ENCODE measurements around the gene SNAP25.

Gene SNAP25

GRCh38 chr20:10228330-10228729 is 9.7 kb downstream of the SNAP25 start:
- Histone ChIP-seq H3K4me3 (ENCODE audit: insufficient read length, low read depth) (no peak overlapping the region), H3K4me1 (ENCODE audit: insufficient read depth, insufficient read length) (no peaks in the 10 kb centered on the region), H3K27me3 (ENCODE audit: insufficient read depth, insufficient read length) (no peaks in the 10 kb centered on the region), H3K9me3 (ENCODE audit: insufficient read depth, low read length) (no peaks in the 10 kb centered on the region), H3K9ac (ENCODE audit: insufficient read length, low read depth) (no peak overlapping the region), H3K36me3 (ENCODE audit: insufficient read depth, insufficient read length, low read length) (no peaks in the 10 kb centered on the region)
- TF ChIP-seq ZNF274 (IDR thresholded peaks at IDR 0.05; ENCODE audit: low read depth, low read length) (no peak), SUZ12 (IDR thresholded peaks at IDR 0.05; ENCODE audit: extremely low read depth, insufficient read depth, insufficient read length) (no peak), YY1 (IDR thresholded peaks at IDR 0.05; ENCODE audit: insufficient read depth, insufficient read length) (no peak)
- DNase-seq (ENCODE audit: low read depth, low spot score): no peak

GRCh38 chr20:10231290-10231689 is 12.7 kb downstream of the SNAP25 start:
- H3K9ac ChIP-seq (ENCODE audit: insufficient read length, low read depth): no peak overlapping the region
- H3K9me3 ChIP-seq (ENCODE audit: insufficient read depth, low read length): no peaks in the 10 kb centered on the region
- H3K4me3 ChIP-seq (ENCODE audit: insufficient read length, low read depth): no peak overlapping the region
- H3K36me3 ChIP-seq (ENCODE audit: insufficient read depth, insufficient read length, low read length): no peaks in the 10 kb centered on the region
- H3K27me3 ChIP-seq (ENCODE audit: insufficient read depth, insufficient read length): no peaks in the 10 kb centered on the region
- H3K4me1 ChIP-seq (ENCODE audit: insufficient read depth, insufficient read length): no peaks in the 10 kb centered on the region
- TF ChIP-seq ZNF274 (IDR thresholded peaks at IDR 0.05; ENCODE audit: low read depth, low read length) (no peak), YY1 (IDR thresholded peaks at IDR 0.05; ENCODE audit: insufficient read depth, insufficient read length) (no peak)
- no peak for DNase-seq (ENCODE audit: low read depth, low spot score)

- Histone ChIP-seq H3K9me3 (ENCODE audit: insufficient read depth, low read length) (no peaks in the 10 kb centered on the region), H3K4me1 (ENCODE audit: insufficient read depth, insufficient read length) (no peaks in the 10 kb centered on the region), H3K9ac (ENCODE audit: insufficient read length, low read depth) (no peak overlapping the region), H3K4me3 (ENCODE audit: insufficient read length, low read depth) (no peak overlapping the region), H3K27me3 (ENCODE audit: insufficient read depth, insufficient read length) (no peaks in the 10 kb centered on the region), H3K36me3 (ENCODE audit: insufficient read depth, insufficient read length, low read length) (no peaks in the 10 kb centered on the region)
- no peak for TF ChIP-seq YY1 (IDR thresholded peaks at IDR 0.05; ENCODE audit: insufficient read depth, insufficient read length)
- no peak for TF ChIP-seq SUZ12 (IDR thresholded peaks at IDR 0.05; ENCODE audit: extremely low read depth, insufficient read depth, insufficient read length)
- no peak for TF ChIP-seq ZNF274 (IDR thresholded peaks at IDR 0.05; ENCODE audit: low read depth, low read length)
- no peak for DNase-seq (ENCODE audit: low read depth, low spot score)
These were observed 18.2 kb downstream of the SNAP25 start for GRCh38 chr20:10236540-10237533.

- no peaks in the 10 kb centered on the region for H3K4me1 ChIP-seq (ENCODE audit: insufficient read depth, insufficient read length)
These were observed 21.3 kb downstream of the SNAP25 start for GRCh38 chr20:10239954-10240353.

GRCh38 chr20:10240655-10241054 is 22.0 kb downstream of the SNAP25 start:
- Histone ChIP-seq H3K9ac (ENCODE audit: insufficient read length, low read depth) (no peak overlapping the region), H3K27me3 (ENCODE audit: insufficient read depth, insufficient read length) (no peaks in the 10 kb centered on the region), H3K4me1 (ENCODE audit: insufficient read depth, insufficient read length) (no peaks in the 10 kb centered on the region), H3K9me3 (ENCODE audit: insufficient read depth, low read length) (no peaks in the 10 kb centered on the region), H3K4me3 (ENCODE audit: insufficient read length, low read depth) (no peak overlapping the region), H3K36me3 (ENCODE audit: insufficient read depth, insufficient read length, low read length) (no peaks in the 10 kb centered on the region)
- TF ChIP-seq YY1 (IDR thresholded peaks at IDR 0.05; ENCODE audit: insufficient read depth, insufficient read length): no peak
- no peak for TF ChIP-seq ZNF274 (IDR thresholded peaks at IDR 0.05; ENCODE audit: low read depth, low read length)
- no peak for DNase-seq (ENCODE audit: low read depth, low spot score)

More at GRCh38 chr20:10239954-10240353, 21.3 kb downstream of the SNAP25 start:
- DNase-seq (ENCODE audit: low read depth, low spot score): no peak
- Histone ChIP-seq H3K36me3 (ENCODE audit: insufficient read depth, insufficient read length, low read length) (no peaks in the 10 kb centered on the region), H3K27me3 (ENCODE audit: insufficient read depth, insufficient read length) (no peaks in the 10 kb centered on the region), H3K4me3 (ENCODE audit: insufficient read length, low read depth) (no peak overlapping the region), H3K9ac (ENCODE audit: insufficient read length, low read depth) (no peak overlapping the region), H3K9me3 (ENCODE audit: insufficient read depth, low read length) (no peaks in the 10 kb centered on the region)
- no peak for TF ChIP-seq ZNF274 (IDR thresholded peaks at IDR 0.05; ENCODE audit: low read depth, low read length)
- no peak for TF ChIP-seq SUZ12 (IDR thresholded peaks at IDR 0.05; ENCODE audit: extremely low read depth, insufficient read depth, insufficient read length)
- TF ChIP-seq YY1 (IDR thresholded peaks at IDR 0.05; ENCODE audit: insufficient read depth, insufficient read length): no peak

GRCh38 chr20:10242166-10242565 is 23.5 kb downstream of the SNAP25 start:
- H3K4me1 ChIP-seq (ENCODE audit: insufficient read depth, insufficient read length): no peaks in the 10 kb centered on the region
- no peak for DNase-seq (ENCODE audit: low read depth, low spot score)
- no peak overlapping the region for H3K4me3 ChIP-seq (ENCODE audit: insufficient read length, low read depth)
- no peaks in the 10 kb centered on the region for H3K27me3 ChIP-seq (ENCODE audit: insufficient read depth, insufficient read length)
- TF ChIP-seq ZNF274 (IDR thresholded peaks at IDR 0.05; ENCODE audit: low read depth, low read length): no peak
- no peak for TF ChIP-seq SUZ12 (IDR thresholded peaks at IDR 0.05; ENCODE audit: extremely low read depth, insufficient read depth, insufficient read length)
- no peak for TF ChIP-seq YY1 (IDR thresholded peaks at IDR 0.05; ENCODE audit: insufficient read depth, insufficient read length)
- no peak overlapping the region for H3K9ac ChIP-seq (ENCODE audit: insufficient read length, low read depth)
- no peaks in the 10 kb centered on the region for H3K36me3 ChIP-seq (ENCODE audit: insufficient read depth, insufficient read length, low read length)
- no peaks in the 10 kb centered on the region for H3K9me3 ChIP-seq (ENCODE audit: insufficient read depth, low read length)

- no peaks in the 10 kb centered on the region for H3K27me3 ChIP-seq (ENCODE audit: insufficient read depth, insufficient read length)
- no peaks in the 10 kb centered on the region for H3K4me1 ChIP-seq (ENCODE audit: insufficient read depth, insufficient read length)
- no peaks in the 10 kb centered on the region for H3K9me3 ChIP-seq (ENCODE audit: insufficient read depth, low read length)
- no peak overlapping the region for H3K4me3 ChIP-seq (ENCODE audit: insufficient read length, low read depth)
- H3K36me3 ChIP-seq (ENCODE audit: insufficient read depth, insufficient read length, low read length): no peaks in the 10 kb centered on the region
- no peak overlapping the region for H3K9ac ChIP-seq (ENCODE audit: insufficient read length, low read depth)
- no peak for DNase-seq (ENCODE audit: low read depth, low spot score)
- TF ChIP-seq ZNF274 (IDR thresholded peaks at IDR 0.05; ENCODE audit: low read depth, low read length): no peak
- no peak for TF ChIP-seq SUZ12 (IDR thresholded peaks at IDR 0.05; ENCODE audit: extremely low read depth, insufficient read depth, insufficient read length)
- TF ChIP-seq YY1 (IDR thresholded peaks at IDR 0.05; ENCODE audit: insufficient read depth, insufficient read length): no peak
These were observed 28.8 kb downstream of the SNAP25 start for GRCh38 chr20:10247440-10247839.
